ENCODE measurements around the gene CPNE7. TPM values are rescaled to one million over a fixed set of nuclear protein-coding genes. Genes with fewer than 3 reads are reported as not detected.

CPNE7 gene
- total RNA-seq, 1 experiment from 2014 or later = 23.8 TPM

Small RNA genes lying within 50 kb of the gene (small RNA-seq; reads per million reads assigned to genes)
- gene SNORD68 = not detected

Other genes with a start within 250 kb of the CPNE7 start
- gene ANKRD11, start 85.2 kb upstream of the CPNE7 start, total RNA-seq (2014; rRNA removed; shearing (Covaris generic)) = 92.5 and 122 TPM in 2 replicates
- 150 and 162 TPM in 2 replicates for gene SPG7, start 67.4 kb upstream of the CPNE7 start, total RNA-seq (2014; rRNA removed; shearing (Covaris generic))
- gene RPL13, start 15.1 kb upstream of the CPNE7 start, total RNA-seq (2014; rRNA removed; shearing (Covaris generic)) = 8,222 and 8,866 TPM in 2 replicates
- gene DPEP1, start 37.9 kb downstream of the CPNE7 start, total RNA-seq (2014; rRNA removed; shearing (Covaris generic)) = 81.5 and 82.2 TPM in 2 replicates
- gene CHMP1A, start 82.0 kb downstream of the CPNE7 start, total RNA-seq (2014; rRNA removed; shearing (Covaris generic)) = 216 and 243 TPM in 2 replicates
- gene SPATA33, start 82.1 kb downstream of the CPNE7 start, total RNA-seq (2014; rRNA removed; shearing (Covaris generic)) = 12.5 and 17.1 TPM in 2 replicates
- gene CDK10, start 110.9 kb downstream of the CPNE7 start, total RNA-seq (2014; rRNA removed; shearing (Covaris generic)) = 107 and 116 TPM in 2 replicates
- 71.3 and 83.7 TPM in 2 replicates for gene SPATA2L, start 125.9 kb downstream of the CPNE7 start, total RNA-seq (2014; rRNA removed; shearing (Covaris generic))
- gene VPS9D1, start 145.1 kb downstream of the CPNE7 start, total RNA-seq (2014; rRNA removed; shearing (Covaris generic)) = 11.7 and 19.1 TPM in 2 replicates
- 48.0 and 48.3 TPM in 2 replicates for gene ZNF276, start 145.8 kb downstream of the CPNE7 start, total RNA-seq (2014; rRNA removed; shearing (Covaris generic))
- gene FANCA, start 240.9 kb downstream of the CPNE7 start, total RNA-seq (2014; rRNA removed; shearing (Covaris generic)) = 92.6 and 100 TPM in 2 replicates

All from HT-29 (cell line).